H9 (cell line): ENCODE measurements around the gene MRM3. TPM values are rescaled to one million over a fixed set of nuclear protein-coding genes. Genes with fewer than 3 reads are reported as not detected.
A peak's percentile ranks its signal among the peaks of the same experiment; 100 is the strongest.

Source experiments
- DNase-seq: peaks from one replicate; pipeline ENCODE4 v3.0.0-alpha.2; 2017
- H2AFZ ChIP-seq: one replicate; pipeline ENCODE4 v1.6.1; 2013; ENCODE audit warnings: mild to moderate bottlenecking, low read length, control low read depth, moderate library complexity
- H2AK5ac ChIP-seq: 2 replicates; pipeline ENCODE4 v1.6.1; 2013; ENCODE audit warnings: low read length, control low read depth, mixed read lengths; ENCODE audit not compliant: insufficient read length
- H2BK120ac ChIP-seq: one replicate; pipeline ENCODE4 v1.6.1; 2013; ENCODE audit warnings: low read depth, mild to moderate bottlenecking, low read length, control low read depth, inconsistent platforms; ENCODE audit not compliant: poor library complexity, severe bottlenecking
- H2BK12ac ChIP-seq: 2 replicates; pipeline ENCODE4 v1.6.1; 2013; ENCODE audit warnings: low read length, control low read depth, mixed read lengths, low read depth; ENCODE audit not compliant: insufficient read length
- H2BK15ac ChIP-seq: 2 replicates; pipeline ENCODE4 v1.6.1; 2013; ENCODE audit warnings: low read depth, low read length, control low read depth
- H2BK20ac ChIP-seq: one replicate; pipeline ENCODE4 v1.6.1; 2013; ENCODE audit warnings: low read depth, mild to moderate bottlenecking, low read length, control low read depth, inconsistent platforms; ENCODE audit not compliant: poor library complexity, severe bottlenecking
- H2BK5ac ChIP-seq: 2 replicates; pipeline ENCODE4 v1.6.1; 2013; ENCODE audit warnings: low read length, control low read depth, mixed read lengths; ENCODE audit not compliant: insufficient read length
- H3K14ac ChIP-seq: 2 replicates; pipeline ENCODE4 v1.6.1; 2013; ENCODE audit warnings: low read length, control low read depth; ENCODE audit not compliant: insufficient read depth
- H3K18ac ChIP-seq: 2 replicates; pipeline ENCODE4 v1.6.1; 2013; ENCODE audit warnings: low read depth, mild to moderate bottlenecking, mixed read lengths, low read length, control low read depth; ENCODE audit not compliant: insufficient read length
- H3K23ac ChIP-seq: 2 replicates; pipeline ENCODE4 v1.6.1; 2013; ENCODE audit warnings: low read length, control low read depth, mixed read lengths, low read depth; ENCODE audit not compliant: insufficient read length
- H3K23me2 ChIP-seq: 2 replicates; pipeline ENCODE4 v1.6.1; 2013; ENCODE audit warnings: low read depth, mild to moderate bottlenecking, mixed read lengths, low read length, control low read depth; ENCODE audit not compliant: insufficient read length, poor library complexity, severe bottlenecking
- H3K27ac ChIP-seq: 2 replicates; pipeline ENCODE4 v1.5.1; 2013; ENCODE audit warnings: low read length, control low read depth, mixed read lengths, low read depth; ENCODE audit not compliant: insufficient read length
- H3K27me3 ChIP-seq: 2 replicates; pipeline ENCODE4 v1.6.1; 2013; ENCODE audit warnings: low read length, control low read depth, inconsistent platforms; ENCODE audit not compliant: insufficient read depth
- H3K4ac ChIP-seq: 2 replicates; pipeline ENCODE4 v1.6.1; 2013; ENCODE audit warnings: low read depth, mild to moderate bottlenecking, control low read depth, inconsistent platforms, low read length, moderate library complexity
- H3K4me1 ChIP-seq: 2 replicates; pipeline ENCODE4 v1.6.1; 2013; ENCODE audit warnings: low read length, control low read depth, inconsistent platforms; ENCODE audit not compliant: insufficient read depth
- H3K4me2 ChIP-seq: 2 replicates; pipeline ENCODE4 v1.6.1; 2013; ENCODE audit warnings: low read length, control low read depth, mixed read lengths; ENCODE audit not compliant: insufficient read length, insufficient read depth
- H3K56ac ChIP-seq: 2 replicates; pipeline ENCODE4 v1.6.1; 2013; ENCODE audit warnings: low read depth, mild to moderate bottlenecking, mixed read lengths, low read length, control low read depth; ENCODE audit not compliant: insufficient read length
- H3K79me1 ChIP-seq: 2 replicates; pipeline ENCODE4 v1.6.1; 2013; ENCODE audit warnings: low read depth, mild to moderate bottlenecking, moderate library complexity, low read length, control low read depth, inconsistent platforms; ENCODE audit not compliant: insufficient read depth, poor library complexity, severe bottlenecking
- H3K79me2 ChIP-seq: 2 replicates; pipeline ENCODE4 v1.6.1; 2013; ENCODE audit warnings: low read length, control low read depth, inconsistent platforms; ENCODE audit not compliant: insufficient read depth
- H3K9ac ChIP-seq: 2 replicates; pipeline ENCODE4 v1.6.1; 2013; ENCODE audit warnings: low read length, control low read depth, mixed read lengths; ENCODE audit not compliant: insufficient read length; ENCODE audit errors: extremely low read depth
- H3K9me3 ChIP-seq: one replicate; pipeline ENCODE4 v1.6.1; 2013; ENCODE audit warnings: low read depth, low read length, inconsistent platforms; ENCODE audit not compliant: control insufficient read depth
- H3T11ph ChIP-seq: one replicate; pipeline ENCODE4 v1.6.1; 2013; ENCODE audit warnings: mild to moderate bottlenecking, low read length, control low read depth, inconsistent platforms
- H4K20me1 ChIP-seq: one replicate; pipeline ENCODE4 v1.6.1; 2013; ENCODE audit not compliant: control insufficient read depth, insufficient read length, insufficient read depth
- H4K5ac ChIP-seq: 2 replicates; pipeline ENCODE4 v1.6.1; 2013; ENCODE audit warnings: low read depth, mild to moderate bottlenecking, mixed read lengths, low read length, control low read depth; ENCODE audit not compliant: insufficient read length
- H4K8ac ChIP-seq: replicated peaks from 2 replicates; pipeline ENCODE4 v1.6.1; 2013; ENCODE audit warnings: low read length, control low read depth, mixed read lengths, low read depth; ENCODE audit not compliant: insufficient read length
- H4K91ac ChIP-seq: 2 replicates; pipeline ENCODE4 v1.6.1; 2013; ENCODE audit warnings: low read depth, mild to moderate bottlenecking, moderate library complexity, mixed read lengths, low read length, control low read depth; ENCODE audit not compliant: insufficient read length
- H3K27ac Mint-ChIP-seq, 3 experiments: 2 replicates in 2 of 3; 3 replicates in 1 of 3; pipeline ENCODE4 v1.8.0; 2020 to 2021; ENCODE audit warnings: mixed read lengths in 3 of 3, mild to moderate bottlenecking in 1 of 3, moderate library complexity in 1 of 3
- H3K27me3 Mint-ChIP-seq: 2 replicates; pipeline ENCODE4 v1.8.0; 2021; ENCODE audit warnings: low read depth, mild to moderate bottlenecking, moderate library complexity, mixed read lengths
- H3K36me3 Mint-ChIP-seq, 3 experiments: 2 replicates in 2 of 3; 3 replicates in 1 of 3; pipeline ENCODE4 v1.8.0; 2020 to 2021; ENCODE audit warnings: low read depth in 3 of 3, mixed read lengths in 3 of 3; ENCODE audit not compliant: insufficient read depth in 1 of 3
- H3K4me1 Mint-ChIP-seq, 2 experiments: 2 replicates each; pipeline ENCODE4 v1.8.0; 2020; ENCODE audit warnings: mixed read lengths in 2 of 2
- H3K4me3 Mint-ChIP-seq, 2 experiments: 2 replicates in 1 of 2; 3 replicates in 1 of 2; pipeline ENCODE4 v1.8.0; 2020 to 2021; ENCODE audit warnings: mild to moderate bottlenecking in 2 of 2, mixed read lengths in 2 of 2, moderate library complexity in 1 of 2
- H3K9me3 Mint-ChIP-seq, 2 experiments: 2 replicates in 1 of 2; 3 replicates in 1 of 2; pipeline ENCODE4 v1.8.0; 2020; ENCODE audit warnings: mild to moderate bottlenecking in 2 of 2, mixed read lengths in 2 of 2, moderate library complexity in 1 of 2
- CTCF ChIP-seq: fragments of 200-600 bp; sonication (generic); conservative IDR thresholded peaks from 3 replicates; pipeline ENCODE4 v1.8.0; 2021; ENCODE audit warnings: antibody characterized with exemption, mild to moderate bottlenecking
- WGBS: extraction: QIAGEN DNeasy Blood & Tissue Kit; methylation state at CpG from one replicate; pipeline ENCODE4 v1.1.7; 2013; ENCODE audit warnings: missing lambda C conversion rate, low lambda C conversion rate, mixed read lengths; ENCODE audit not compliant: insufficient read length; ENCODE audit errors: extremely low coverage; 5-methylcytosine and 5-hydroxymethylcytosine counted together
- total RNA-seq: library from RNA; stranded (reverse); gene quantifications from 2 replicates; pipeline ENCODE4 v1.2.1, GENCODE V29; 2021

MRM3 gene
- total RNA-seq, 1 experiment from 2014 or later, result 25.3 TPM

GRCh38 chr17:733743-734142 is 48.4 kb upstream of the MRM3 start:
- TF ChIP-seq CTCF, result no peak
- Histone ChIP-seq H3K14ac (no peak overlapping the region), H3K9me3 (no peaks in the 10 kb centered on the region), H2BK12ac (no peak overlapping the region), H2BK15ac (no peak overlapping the region), H4K91ac (no peak overlapping the region), H2BK120ac (no peak overlapping the region), H3K79me1 (no peaks in the 10 kb centered on the region), H3K27me3 (no peaks in the 10 kb centered on the region), H4K8ac (no peak overlapping the region), H3K18ac (no peak overlapping the region), H3K4me2 (peak overlapping the region; percentile 87), H2AFZ (no peak overlapping the region), H3T11ph (no peak overlapping the region), H3K79me2 (no peaks in the 10 kb centered on the region), H3K56ac (no peak overlapping the region), H3K23ac (no peak overlapping the region), H3K27ac (no peak overlapping the region), H3K9ac (peak overlapping the region; percentile 52), H2BK5ac (no peak overlapping the region), H3K23me2 (peaks cover 6% of the 10 kb centered on the region), H3K4me1 (no peaks in the 10 kb centered on the region), H4K20me1 (no peaks in the 10 kb centered on the region), H2AK5ac (no peak overlapping the region), H4K5ac (no peak overlapping the region), H3K4ac (no peak overlapping the region), H2BK20ac (no peak overlapping the region)
- no CpG with 5 or more reads among the region's 10 CpGs for WGBS
- Mint-ChIP-seq H3K9me3 (no peaks in the 10 kb centered on the region), H3K4me1 (peaks cover 8 to 23% of the 10 kb centered on the region in 2 experiments), H3K27me3 (peaks cover 7% of the 10 kb centered on the region), H3K36me3 (peaks cover 29 to 52% (median 39%) of the 10 kb centered on the region in 3 experiments), H3K27ac (peak overlapping the region in 1 of 3 experiments; percentile 22; a peak in 2 of 7 replicates), H3K4me3 (peak overlapping the region; percentile 89 to 94)
- no peak for DNase-seq
